GM12878 (cell line): ENCODE results near the gene MYB. TPM values are rescaled to one million over a fixed set of nuclear protein-coding genes. Genes with fewer than 3 reads are reported as not detected.
A peak's percentile ranks its signal among the peaks of the same experiment; 100 is the strongest.

Experiments used
- ATAC-seq: fragments of 200-7000 bp; cut with Tn5 transposase; 3 replicates; pipeline ENCODE4 v1.9.1; 2020; ENCODE audit warnings: mild to moderate bottlenecking, moderate library complexity
- BruUV-seq: library from RNA; stranded (reverse); fragments of 400-500 nt; replicated peaks from 2 replicates; lab custom pipeline; 2021; lab: Mats Ljungman, UMichigan
- CTCF ChIA-PET: fragments of 300-600 bp; sonication (Branson Sonifier 250); formaldehyde crosslinking; extraction: SDS; loops from one replicate; lab custom pipeline; 2021; ENCODE audit warnings: inconsistent platforms; lab: Yijun Ruan, JAX
- POLR2A ChIA-PET: fragments of 350-600 bp; formaldehyde crosslinking; extraction: SDS; loops from one replicate; lab custom pipeline; 2021; ENCODE audit warnings: inconsistent platforms; lab: Charles Lee
- RAD21 ChIA-PET: fragments of 300-600 bp; sonication (Branson Sonifier 250); formaldehyde crosslinking; loops from one replicate; lab custom pipeline; 2023; ENCODE audit warnings: antibody characterized with exemption; ENCODE audit not compliant: unreplicated experiment; lab: Charles Lee
- SMC1A ChIA-PET: fragments of 300-600 bp; sonication (Branson Sonifier 250); formaldehyde crosslinking; loops from one replicate; lab custom pipeline; 2023; ENCODE audit not compliant: unreplicated experiment, uncharacterized antibody; lab: Charles Lee
- DNase-seq: peaks from one replicate; pipeline ENCODE4 v3.0.0-alpha.2; 2011; ENCODE audit warnings: low read depth, low spot score
- FAIRE-seq: peaks from 3 replicates; lab custom pipeline; 2011; peaks lifted over from hg19 to GRCh38; lab: Jason Lieb, UNC
- H2AFZ ChIP-seq: 2 replicates; pipeline ENCODE4 v1.6.0; 2011; ENCODE audit warnings: low read depth, low read length, control low read depth; ENCODE audit not compliant: control insufficient read depth
- H3K27ac ChIP-seq: 2 replicates; pipeline ENCODE4 v1.5.1; 2011; ENCODE audit warnings: control low read depth; ENCODE audit not compliant: control insufficient read depth, insufficient read depth
- H3K27me3 ChIP-seq, 2 experiments: replicated peaks in 1 of 2; 2 replicates each; pipeline versions ENCODE4 v1.6.0 to v1.6.1; 2011; ENCODE audit warnings: low read length in 1 of 2; ENCODE audit not compliant: control insufficient read depth in 2 of 2, insufficient read depth in 2 of 2
- H3K36me3 ChIP-seq, 2 experiments: 2 replicates each; pipeline ENCODE4 v1.5.1; 2011; ENCODE audit warnings: low read length in 1 of 2; ENCODE audit not compliant: control insufficient read depth in 2 of 2, insufficient read depth in 2 of 2
- H3K4me1 ChIP-seq: 2 replicates; pipeline ENCODE4 v1.6.1; 2011; ENCODE audit warnings: mild to moderate bottlenecking, low read length, moderate library complexity, mixed read lengths; ENCODE audit not compliant: control insufficient read depth, insufficient read depth
- H3K4me2 ChIP-seq: 2 replicates; pipeline ENCODE4 v1.6.0; 2011; ENCODE audit warnings: control low read depth; ENCODE audit not compliant: control insufficient read depth, insufficient read depth
- H3K4me3 ChIP-seq: fragments of 200-600 bp; sonication (generic); 2 replicates; pipeline ENCODE4 v1.5.1; 2016
- H3K79me2 ChIP-seq: 2 replicates; pipeline ENCODE4 v1.6.0; 2011; ENCODE audit warnings: low read length; ENCODE audit not compliant: control insufficient read depth, insufficient read depth
- H3K9ac ChIP-seq: 2 replicates; pipeline ENCODE4 v1.8.0; 2011; ENCODE audit warnings: low read length, control low read depth, mixed read lengths; ENCODE audit not compliant: control insufficient read depth, insufficient read depth
- H3K9me3 ChIP-seq: replicated peaks from 3 replicates; pipeline ENCODE4 v1.5.1; 2011; ENCODE audit warnings: mild to moderate bottlenecking, low read length; ENCODE audit not compliant: control insufficient read depth, insufficient read depth
- H4K20me1 ChIP-seq: 2 replicates; pipeline ENCODE4 v1.6.0; 2011; ENCODE audit not compliant: control insufficient read depth, insufficient read depth
- CREM ChIP-seq: IDR thresholded peaks from 2 replicates; pipeline ENCODE4 v1.6.1; 2014; ENCODE audit warnings: antibody characterized with exemption, low read depth
- GABPA ChIP-seq: IDR thresholded peaks from 2 replicates; pipeline ENCODE4 v1.6.1; 2014; ENCODE audit warnings: antibody characterized with exemption, low read depth, mild to moderate bottlenecking, inconsistent platforms
- IKZF1 ChIP-seq: fragments of 450-650 bp; conservative IDR thresholded peaks from 2 replicates; pipeline ENCODE4 v1.6.1; 2017; ENCODE audit warnings: antibody characterized with exemption, mild to moderate bottlenecking
- NR2C1 ChIP-seq: fragments of 450-650 bp; IDR thresholded peaks from 2 replicates; pipeline ENCODE4 v1.6.1; 2017; ENCODE audit warnings: antibody characterized with exemption, mild to moderate bottlenecking, moderate library complexity
- PAX5 ChIP-seq: IDR thresholded peaks from 2 replicates; pipeline ENCODE4 v1.6.1; 2011; ENCODE audit warnings: low read depth, low read length, borderline replicate concordance
- SPI1 ChIP-seq: IDR thresholded peaks from 2 replicates; pipeline ENCODE4 v1.6.1; 2011; ENCODE audit warnings: low read depth, mild to moderate bottlenecking, low read length, moderate library complexity, borderline replicate concordance; ENCODE audit not compliant: insufficient read depth
- TCF12 ChIP-seq: IDR thresholded peaks from 2 replicates; pipeline ENCODE4 v1.6.1; 2011; ENCODE audit warnings: low read depth, mild to moderate bottlenecking, low read length
- WGBS: methylation state at CpG from one replicate; pipeline ENCODE4 v1.1.6; 2016; ENCODE audit warnings: low lambda C conversion rate; ENCODE audit not compliant: insufficient replicate concordance, insufficient coverage; ENCODE audit errors: missing lambda C conversion rate; 5-methylcytosine and 5-hydroxymethylcytosine counted together
- in situ Hi-C: fragments of 300-500 bp; cut with MboI; formaldehyde crosslinking; loops from 9 replicates; pipeline ENCODE4 v1.14.3; 2018; ENCODE audit warnings: mixed read lengths
- intact Hi-C: fragments of 100-400 bp; cut with micrococcal nuclease; formaldehyde crosslinking; loops from one replicate; pipeline ENCODE4 v1.14.2; 2022; ENCODE audit not compliant: unreplicated experiment
- polyA plus RNA-seq, 11 experiments: library from polyadenylated mRNA; depleted of rRNA in 4 of 11; unstranded in 6 of 11; stranded (reverse) in 5 of 11; fragments of >200 nt; fragmentation: Nextera tagmentation in 4 of 11; fragmentation: Illumina TruSeq in 1 of 11; extraction: Ambion mirVana in 4 of 11; extraction: Trizol in 1 of 11; gene quantifications; 1 replicate in 1 of 11; 2 replicates in 10 of 11; pipeline versions ENCODE4 v1.2.1 to v1.2.3, GENCODE V29; 2011 to 2016; ENCODE audit warnings: inconsistent platforms in 2 of 11, missing spikeins in 2 of 11, low read depth in 1 of 11
- total RNA-seq, 4 experiments: library from RNA; depleted of rRNA in 3 of 4; stranded (reverse); fragments of >200 nt in 3 of 4; fragmentation: Illumina TruSeq in 1 of 4; extraction: Trizol in 1 of 4; gene quantifications; 2 replicates each; pipeline versions ENCODE4 v1.2.1 to v1.2.3, GENCODE V29; 2013 to 2021

MYB gene
- total and polyA plus RNA-seq, 10 of the 15 experiments (the other 5 are each of a cell fraction or from before 2014, with no cell fraction given): 7.0 to 29.8 (median 21.5) TPM

DNA sequence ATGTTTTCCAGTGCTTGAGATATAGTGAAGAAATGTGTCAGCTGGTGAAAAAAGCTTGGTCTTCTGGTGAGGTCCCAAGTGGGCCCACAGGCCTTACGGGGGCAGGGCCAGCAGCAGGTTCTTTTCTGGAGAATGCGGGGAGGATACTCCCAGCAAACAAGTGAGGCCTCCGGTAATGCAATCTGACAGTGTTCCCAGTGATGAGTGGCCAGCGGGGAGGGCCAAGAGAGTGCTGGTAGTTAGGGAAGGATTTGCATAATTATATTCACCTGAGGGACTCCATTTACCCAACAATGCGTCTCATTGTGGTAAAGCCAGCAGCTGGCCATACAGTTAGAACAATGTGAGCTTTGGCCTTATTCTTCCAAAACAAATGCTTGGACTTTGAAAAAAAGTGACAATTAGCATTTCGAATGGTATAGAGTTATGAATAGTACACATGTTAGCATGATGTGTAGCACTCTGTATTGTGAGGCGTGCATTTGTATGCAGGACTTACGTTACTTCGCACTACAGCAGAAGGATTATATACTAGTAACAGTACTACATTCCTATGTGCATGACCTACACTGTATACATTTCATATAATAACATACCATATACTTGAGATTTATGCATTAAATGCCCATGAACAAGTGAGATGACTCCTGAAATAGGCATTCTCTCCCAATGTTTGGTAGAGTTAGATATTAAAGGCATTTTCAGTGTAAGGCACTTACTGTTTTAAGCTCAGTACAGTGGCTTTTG is 69.8 kb downstream of the MYB start:
- no peak overlapping the region for H3K27ac ChIP-seq
- H3K4me2 ChIP-seq: no peak overlapping the region
- no TSS peak for BruUV-seq
- TF ChIP-seq IKZF1 (no peak), CREM (no peak), NR2C1 (no peak), SPI1 (no peak), GABPA (no peak), TCF12 (no peak), PAX5 (no peak)
- no peaks in the 10 kb centered on the region for H3K27me3 ChIP-seq
- no peaks in the 10 kb centered on the region for H3K79me2 ChIP-seq
- H3K4me3 ChIP-seq: no peak overlapping the region
- ChIA-PET CTCF (interaction anchor here (1.4 kb wide), 1 partner anchor 14 kb away, joined by 4 read pairs; no protein-coding TSS in a partner anchor), RAD21 (no interaction called here), POLR2A (no interaction called here), SMC1A (interaction anchor here (1.8 kb wide), 1 partner anchor 72 kb away, joined by 5 read pairs; no protein-coding TSS in a partner anchor)
- H4K20me1 ChIP-seq: no peaks in the 10 kb centered on the region
- in situ Hi-C loops (no loop called here), intact Hi-C loops (no loop called here)
- FAIRE-seq (peak; percentile 7), DNase-seq (no peak), ATAC-seq (no peak)
- WGBS: 90% methylated on average over 9 of the region's 9 CpGs
- H3K36me3 ChIP-seq: no peaks in the 10 kb centered on the region
- no peaks in the 10 kb centered on the region for H3K9me3 ChIP-seq
- no peaks in the 10 kb centered on the region; the same call in 1 of the 2 replicates for H3K4me1 ChIP-seq
- H3K9ac ChIP-seq: no peak overlapping the region
- no peak overlapping the region for H2AFZ ChIP-seq
